Activated CD8-positive, alpha-beta T cell treated with anti-CD3 and anti-CD28 coated beads, Interleukin-2, amount 10 ng/mL, durations not matched to agents 7 days and 5 days (primary cell): ENCODE measurements around the gene OR2T11. TPM values are rescaled to one million over a fixed set of nuclear protein-coding genes. Genes with fewer than 3 reads are reported as not detected.
"Not testable (repeated sequence)": the region's sequence is repeated elsewhere in the genome, so short reads cannot be mapped to it uniquely, and the experiment has no call there.

ENCODE experiments used
- ATAC-seq: fragments of 150-1000 bp; cut with Tn5 transposase; one replicate; pipeline ENCODE4 v1.10.0; 2021; ENCODE audit warnings: moderate library complexity
- CTCF ChIA-PET: fragments of 350-600 bp; sonication (Branson Sonifier 250); formaldehyde crosslinking; loops from one replicate; lab custom pipeline; 2021; ENCODE audit warnings: antibody characterized with exemption; lab: Charles Lee
- POLR2A ChIA-PET: fragments of 350-600 bp; sonication (Branson Sonifier 250); formaldehyde crosslinking; loops from one replicate; lab custom pipeline; 2021; ENCODE audit warnings: antibody characterized with exemption; lab: Charles Lee
- DNase-seq: peaks from one replicate; pipeline ENCODE4 v3.0.0-alpha.2; 2020
- H3K27ac Mint-ChIP-seq: one replicate; pipeline ENCODE4 v1.8.0; 2021; ENCODE audit warnings: mild to moderate bottlenecking, mixed read lengths
- H3K27me3 Mint-ChIP-seq: one replicate; pipeline ENCODE4 v1.8.0; 2021; ENCODE audit warnings: low read depth, mixed read lengths
- H3K36me3 Mint-ChIP-seq: one replicate; pipeline ENCODE4 v1.8.0; 2021; ENCODE audit warnings: low read depth, mixed read lengths
- H3K4me1 Mint-ChIP-seq: one replicate; pipeline ENCODE4 v1.8.0; 2021; ENCODE audit warnings: low read depth, mixed read lengths
- H3K4me3 Mint-ChIP-seq: one replicate; pipeline ENCODE4 v1.8.0; 2021; ENCODE audit warnings: mild to moderate bottlenecking, mixed read lengths
- H3K9me3 Mint-ChIP-seq: one replicate; pipeline ENCODE4 v1.8.0; 2022; ENCODE audit warnings: mixed read lengths; ENCODE audit not compliant: insufficient read depth
- total RNA-seq, 2 experiments: library from RNA; stranded (reverse); gene quantifications; one replicate each; pipeline ENCODE4 v1.2.3, GENCODE V29; 2021

OR2T11 gene, protein sequence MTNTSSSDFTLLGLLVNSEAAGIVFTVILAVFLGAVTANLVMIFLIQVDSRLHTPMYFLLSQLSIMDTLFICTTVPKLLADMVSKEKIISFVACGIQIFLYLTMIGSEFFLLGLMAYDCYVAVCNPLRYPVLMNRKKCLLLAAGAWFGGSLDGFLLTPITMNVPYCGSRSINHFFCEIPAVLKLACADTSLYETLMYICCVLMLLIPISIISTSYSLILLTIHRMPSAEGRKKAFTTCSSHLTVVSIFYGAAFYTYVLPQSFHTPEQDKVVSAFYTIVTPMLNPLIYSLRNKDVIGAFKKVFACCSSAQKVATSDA
- not detected for total RNA-seq

DNA sequence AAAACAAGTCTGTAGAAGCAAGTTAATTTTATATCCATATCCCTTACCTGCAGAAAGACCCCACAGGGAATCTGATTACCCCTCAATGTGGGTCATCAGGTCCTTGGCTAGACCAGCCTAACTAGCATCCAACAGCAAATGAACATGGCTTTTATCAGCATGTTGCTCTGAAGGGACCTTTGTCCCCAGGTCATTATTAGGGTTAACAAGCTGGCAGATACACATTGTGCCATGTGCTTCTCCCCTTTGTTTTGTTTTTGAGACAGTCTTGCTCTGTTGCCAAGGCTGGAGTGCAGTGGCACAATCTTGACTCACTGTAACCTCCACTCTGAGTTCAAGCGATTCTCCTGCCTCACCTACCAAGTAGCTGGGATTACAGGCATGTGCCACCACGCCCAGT, at the start of gene OR2T11:
Gene OR2T11 (minus strand): TSS at position 101 of the 400 bp plus-strand sequence. CDS start 7,963 bp downstream, outside the sequence.
- ATAC-seq, H3K27ac Mint-ChIP-seq, H3K36me3 Mint-ChIP-seq, H3K9me3 Mint-ChIP-seq, H3K4me3 Mint-ChIP-seq, DNase-seq, H3K4me1 Mint-ChIP-seq, POLR2A ChIA-PET, CTCF ChIA-PET, H3K27me3 Mint-ChIP-seq: not testable (repeated sequence)

GRCh38 chr1:248681651-248682050, 46.8 kb upstream of the OR2T11 start:
- ChIA-PET POLR2A (no interaction called here), CTCF (no interaction called here)
- DNase-seq = no peak
- no peak overlapping the region for H3K27ac Mint-ChIP-seq
- no peak for ATAC-seq
- peaks cover 5% of the 10 kb centered on the region for H3K9me3 Mint-ChIP-seq
- peaks cover 2% of the 10 kb centered on the region for H3K27me3 Mint-ChIP-seq
- no peaks in the 10 kb centered on the region for H3K4me1 Mint-ChIP-seq
- no peak overlapping the region for H3K4me3 Mint-ChIP-seq
- H3K36me3 Mint-ChIP-seq = no peaks in the 10 kb centered on the region

GRCh38 chr1:248670003-248670402, 35.1 kb upstream of the OR2T11 start:
- H3K27me3 Mint-ChIP-seq = no peaks in the 10 kb centered on the region
- H3K36me3 Mint-ChIP-seq = no peaks in the 10 kb centered on the region
- POLR2A ChIA-PET = no interaction called here
- DNase-seq (no peak), ATAC-seq (no peak)
- CTCF ChIA-PET = no interaction called here
- H3K27ac Mint-ChIP-seq = no peak overlapping the region
- peaks cover 12% of the 10 kb centered on the region for H3K9me3 Mint-ChIP-seq
- H3K4me3 Mint-ChIP-seq = no peak overlapping the region
- no peaks in the 10 kb centered on the region for H3K4me1 Mint-ChIP-seq

GRCh38 chr1:248663453-248664328, 28.8 kb upstream of the OR2T11 start:
- POLR2A ChIA-PET, H3K9me3 Mint-ChIP-seq, H3K36me3 Mint-ChIP-seq, H3K27me3 Mint-ChIP-seq, H3K27ac Mint-ChIP-seq, H3K4me1 Mint-ChIP-seq, H3K4me3 Mint-ChIP-seq, DNase-seq, ATAC-seq, CTCF ChIA-PET: not testable (repeated sequence)

DNA sequence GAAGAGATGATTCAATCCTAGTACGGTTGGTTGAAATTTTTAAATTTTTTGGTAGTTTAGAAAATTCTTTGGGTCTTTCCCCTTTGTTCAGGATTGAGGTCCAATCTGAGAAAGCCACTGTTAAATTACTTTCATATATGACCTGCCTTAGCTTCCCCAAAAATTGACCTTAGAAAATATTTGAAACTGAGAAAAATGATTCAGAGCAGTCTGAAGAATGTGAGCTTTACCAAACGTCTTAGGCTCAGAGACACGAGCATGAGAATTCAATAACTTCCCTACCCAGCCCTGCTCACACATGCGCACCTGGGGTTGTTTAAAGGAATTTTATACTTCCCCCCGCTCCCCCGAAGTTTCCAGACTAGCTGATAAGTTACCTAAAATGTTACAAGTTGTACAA, 21.9 kb upstream of the OR2T11 start:
- H3K4me3 Mint-ChIP-seq, ATAC-seq, CTCF ChIA-PET, POLR2A ChIA-PET, H3K27me3 Mint-ChIP-seq, H3K9me3 Mint-ChIP-seq, H3K4me1 Mint-ChIP-seq, DNase-seq, H3K36me3 Mint-ChIP-seq, H3K27ac Mint-ChIP-seq: not testable (repeated sequence)

DNA sequence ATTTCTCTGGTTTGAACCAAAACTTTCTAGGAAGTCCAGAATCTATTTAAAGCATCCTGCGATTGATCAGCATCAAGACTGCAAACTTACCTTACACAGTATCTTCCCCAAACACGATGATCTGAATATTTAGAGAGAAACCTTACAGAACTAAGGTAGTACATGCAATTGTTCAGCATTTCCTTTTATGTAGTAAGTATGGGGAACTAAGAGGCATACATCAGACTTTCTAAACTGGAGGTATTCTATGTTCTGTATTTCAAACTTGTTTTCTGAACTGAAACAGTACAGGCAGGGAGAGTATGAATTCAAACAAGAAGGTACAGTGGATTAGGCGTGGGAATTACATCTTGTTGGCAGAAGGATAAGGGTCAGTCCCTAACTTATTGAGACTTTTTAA, 20.5 kb upstream of the OR2T11 start, which contains the start of gene OR2T27:
Gene OR2T27 (minus strand): TSS at position 175 of the 400 bp plus-strand sequence. CDS start 4,644 bp downstream, outside the sequence.
- H3K4me3 Mint-ChIP-seq, POLR2A ChIA-PET, ATAC-seq, H3K9me3 Mint-ChIP-seq, H3K27me3 Mint-ChIP-seq, H3K27ac Mint-ChIP-seq, DNase-seq, CTCF ChIA-PET, H3K4me1 Mint-ChIP-seq, H3K36me3 Mint-ChIP-seq: not testable (repeated sequence)

DNA sequence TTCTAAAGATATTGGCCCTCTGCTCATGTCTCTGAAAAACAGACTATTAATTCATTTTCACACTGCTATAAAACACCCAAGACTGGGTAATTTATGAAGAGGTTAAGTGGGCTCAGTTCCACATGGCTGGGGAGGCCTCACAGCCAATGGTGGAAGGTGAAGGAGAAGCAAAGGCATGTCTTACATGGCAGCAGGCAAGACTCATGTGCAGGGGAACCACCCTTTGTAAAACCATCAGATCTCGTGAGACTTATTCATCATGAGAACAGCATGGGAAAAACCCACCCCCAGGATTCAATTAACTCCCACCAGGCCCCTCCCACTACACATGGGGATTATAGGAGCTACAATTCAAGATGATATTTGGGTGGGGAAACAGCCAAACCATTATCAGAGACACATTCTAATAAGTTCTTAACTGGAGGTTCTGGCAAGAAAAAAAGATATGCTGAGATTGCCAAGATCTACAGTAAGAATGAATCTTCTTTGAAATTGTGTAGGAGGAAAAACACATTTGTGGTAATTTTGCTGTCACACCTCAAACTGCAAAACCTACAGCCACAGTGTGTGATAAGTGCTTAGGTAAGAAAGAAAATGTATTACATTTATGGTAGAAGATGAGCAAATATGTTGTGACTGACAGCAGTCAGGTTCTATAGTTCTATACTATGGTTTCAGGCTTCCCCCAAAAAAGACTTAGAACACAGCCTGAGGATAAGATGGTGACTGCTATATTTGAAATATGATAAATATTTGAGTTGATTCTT, 14.1 kb upstream of the OR2T11 start:
- H3K27me3 Mint-ChIP-seq, H3K9me3 Mint-ChIP-seq, H3K27ac Mint-ChIP-seq, CTCF ChIA-PET, H3K4me1 Mint-ChIP-seq, H3K4me3 Mint-ChIP-seq, DNase-seq, H3K36me3 Mint-ChIP-seq, POLR2A ChIA-PET, ATAC-seq: not testable (repeated sequence)

DNA sequence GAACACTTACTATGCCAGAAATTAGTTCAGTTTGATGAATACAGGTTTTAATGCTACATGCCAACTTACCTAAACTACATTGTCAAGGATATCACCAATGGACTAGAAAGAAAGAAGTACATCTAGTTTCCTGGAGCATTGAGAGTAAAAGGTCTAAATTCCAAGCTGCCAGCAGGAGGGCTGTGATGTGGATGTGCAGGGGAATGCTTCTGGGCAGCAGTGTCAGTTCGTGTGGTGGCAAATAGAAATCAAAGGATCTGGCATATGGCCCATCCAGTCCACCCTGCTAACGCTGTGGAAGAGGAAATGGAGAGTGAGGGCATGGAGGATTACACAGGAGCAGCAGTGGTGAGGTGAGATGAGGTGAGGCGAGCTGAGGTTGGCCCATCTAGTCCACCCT, 10.3 kb upstream of the OR2T11 start, which contains the start of gene OR2T35:
Gene OR2T35 (minus strand): TSS at position 101 of the 400 bp plus-strand sequence. CDS start 6,020 bp downstream, outside the sequence.
- CTCF ChIA-PET, H3K27me3 Mint-ChIP-seq, H3K36me3 Mint-ChIP-seq, H3K4me1 Mint-ChIP-seq, H3K27ac Mint-ChIP-seq, POLR2A ChIA-PET, DNase-seq, ATAC-seq, H3K4me3 Mint-ChIP-seq, H3K9me3 Mint-ChIP-seq: not testable (repeated sequence)

DNA sequence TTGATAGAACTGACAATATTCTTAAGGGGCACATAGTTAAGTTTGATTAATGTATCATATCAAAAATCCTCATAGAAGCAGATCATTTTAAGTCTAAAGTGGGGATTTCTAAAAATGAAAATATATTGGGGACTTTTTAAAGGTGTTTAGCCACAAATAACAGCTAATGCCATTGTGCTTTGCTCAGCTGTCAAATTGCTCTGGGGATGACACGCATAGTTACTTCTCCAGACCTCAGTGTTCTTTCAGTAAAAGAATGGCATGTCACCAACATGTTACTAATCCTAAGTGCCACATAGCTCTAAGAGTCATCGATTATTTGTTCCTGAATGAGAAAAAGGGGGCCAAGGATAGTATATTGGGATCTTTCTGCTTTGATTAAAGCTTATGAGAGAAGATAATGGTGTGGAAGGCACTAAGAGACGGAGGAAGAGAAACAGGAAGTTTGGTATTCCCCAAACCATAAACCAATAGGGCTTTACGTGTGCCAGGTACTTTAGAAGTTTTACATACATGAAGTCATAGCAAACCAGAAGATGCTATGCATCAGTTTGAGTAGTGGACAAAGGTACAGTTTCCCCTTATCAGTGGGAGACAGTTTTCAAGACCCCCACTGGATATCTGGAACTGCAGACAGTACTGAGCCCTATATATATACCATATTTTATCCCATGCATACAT, 8.2 kb upstream of the OR2T11 start:
- H3K27ac Mint-ChIP-seq, H3K9me3 Mint-ChIP-seq, DNase-seq, ATAC-seq, H3K4me3 Mint-ChIP-seq, CTCF ChIA-PET, H3K4me1 Mint-ChIP-seq, H3K27me3 Mint-ChIP-seq, H3K36me3 Mint-ChIP-seq, POLR2A ChIA-PET: not testable (repeated sequence)

DNA sequence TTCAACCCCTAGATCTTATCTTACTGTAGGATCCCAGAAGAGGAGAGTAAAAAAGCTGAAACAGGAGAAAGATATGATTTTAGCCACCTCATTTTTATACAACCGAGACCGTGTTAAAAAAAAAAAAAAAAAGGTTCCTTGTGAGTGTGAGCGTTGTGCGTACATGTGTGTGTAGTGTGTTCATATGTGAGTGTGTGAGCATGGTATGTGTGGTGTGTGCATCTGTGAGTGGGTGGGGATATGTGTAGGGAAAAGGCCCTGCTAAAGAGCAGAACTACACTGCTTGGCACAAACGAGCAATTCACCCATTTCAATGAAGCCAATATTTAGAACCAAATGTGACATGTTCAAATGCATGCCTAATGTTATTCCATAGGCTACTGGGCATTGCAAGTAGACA, 6.7 kb upstream of the OR2T11 start:
- H3K9me3 Mint-ChIP-seq, H3K36me3 Mint-ChIP-seq, POLR2A ChIA-PET, H3K27me3 Mint-ChIP-seq, DNase-seq, H3K4me1 Mint-ChIP-seq, H3K27ac Mint-ChIP-seq, ATAC-seq, H3K4me3 Mint-ChIP-seq, CTCF ChIA-PET: not testable (repeated sequence)

- ATAC-seq, H3K4me1 Mint-ChIP-seq, H3K4me3 Mint-ChIP-seq, H3K9me3 Mint-ChIP-seq, H3K36me3 Mint-ChIP-seq, CTCF ChIA-PET, POLR2A ChIA-PET, H3K27me3 Mint-ChIP-seq, DNase-seq, H3K27ac Mint-ChIP-seq: not testable (repeated sequence)
Observed at GRCh38 chr1:248640906-248641305, 6.0 kb upstream of the OR2T11 start.
